Fibroblast of gingiva (primary cell): ENCODE results near the gene ADAMTS14.
A peak's percentile ranks its signal among the peaks of the same experiment; 100 is the strongest.

Experiments used
- DNase-seq: peaks from one replicate; pipeline ENCODE4 v3.0.0-alpha.2; 2011; ENCODE audit warnings: low read depth

The ADAMTS14 gene

GRCh38 chr10:70695241-70696030 lies 23.1 kb downstream of the ADAMTS14 start:
- no peak for DNase-seq

GRCh38 chr10:70698211-70698610 lies 25.9 kb downstream of the ADAMTS14 start:
- no peak for DNase-seq

- no peak for DNase-seq
Observed at GRCh38 chr10:70699063-70699658, 26.9 kb downstream of the ADAMTS14 start.

- DNase-seq: no peak
Observed at GRCh38 chr10:70699659-70700174, 27.4 kb downstream of the ADAMTS14 start.

- no peak for DNase-seq
Observed at GRCh38 chr10:70702190-70702763, 30.0 kb downstream of the ADAMTS14 start.

GRCh38 chr10:70704211-70704610 lies 31.9 kb downstream of the ADAMTS14 start:
- no peak for DNase-seq

GRCh38 chr10:70705121-70705861 lies 33.0 kb downstream of the ADAMTS14 start:
- no peak for DNase-seq

GRCh38 chr10:70711177-70711576 lies 38.9 kb downstream of the ADAMTS14 start:
- DNase-seq: no peak

- DNase-seq: no peak
Observed at GRCh38 chr10:70711911-70712310, 39.6 kb downstream of the ADAMTS14 start.

GRCh38 chr10:70714245-70714644 lies 41.9 kb downstream of the ADAMTS14 start:
- no peak for DNase-seq

- DNase-seq: no peak
Observed at GRCh38 chr10:70714951-70715350, 42.6 kb downstream of the ADAMTS14 start.

GRCh38 chr10:70715853-70716795 lies 43.8 kb downstream of the ADAMTS14 start:
- peak; percentile 55 for DNase-seq

- DNase-seq: peak; percentile 39
Observed at GRCh38 chr10:70722820-70723424, 50.6 kb downstream of the ADAMTS14 start.

GRCh38 chr10:70723771-70724170 lies 51.5 kb downstream of the ADAMTS14 start:
- DNase-seq: no peak

GRCh38 chr10:70726909-70727495 lies 54.7 kb downstream of the ADAMTS14 start:
- no peak for DNase-seq

- DNase-seq: no peak
Observed at GRCh38 chr10:70728328-70728727, 56.0 kb downstream of the ADAMTS14 start.

- no peak for DNase-seq
Observed at GRCh38 chr10:70729763-70730357, 57.6 kb downstream of the ADAMTS14 start.

GRCh38 chr10:70730955-70731354 lies 58.6 kb downstream of the ADAMTS14 start:
- DNase-seq: no peak

GRCh38 chr10:70732569-70732968 lies 60.3 kb downstream of the ADAMTS14 start:
- no peak for DNase-seq

GRCh38 chr10:70733051-70733450 lies 60.7 kb downstream of the ADAMTS14 start:
- peak; percentile 25 for DNase-seq
